GM21786 (cell line): ENCODE data around the gene CREB5.
A peak's percentile ranks its signal among the peaks of the same experiment; 100 is the strongest.
"Not testable (repeated sequence)": the region's sequence is repeated elsewhere in the genome, so short reads cannot be mapped to it uniquely, and the experiment has no call there.

Experiments
- ATAC-seq: cut with Tn5 transposase; IDR thresholded peaks from one replicate; pipeline ENCODE4 v1.9.1; 2021; ENCODE audit not compliant: unreplicated experiment

The CREB5 gene

GRCh38 chr7:28799619-28800018 lies 387.3 kb downstream of the CREB5 start:
- ATAC-seq, result no peak

- no peak for ATAC-seq
These were observed 387.8 kb downstream of the CREB5 start for GRCh38 chr7:28800150-28800549.

DNA sequence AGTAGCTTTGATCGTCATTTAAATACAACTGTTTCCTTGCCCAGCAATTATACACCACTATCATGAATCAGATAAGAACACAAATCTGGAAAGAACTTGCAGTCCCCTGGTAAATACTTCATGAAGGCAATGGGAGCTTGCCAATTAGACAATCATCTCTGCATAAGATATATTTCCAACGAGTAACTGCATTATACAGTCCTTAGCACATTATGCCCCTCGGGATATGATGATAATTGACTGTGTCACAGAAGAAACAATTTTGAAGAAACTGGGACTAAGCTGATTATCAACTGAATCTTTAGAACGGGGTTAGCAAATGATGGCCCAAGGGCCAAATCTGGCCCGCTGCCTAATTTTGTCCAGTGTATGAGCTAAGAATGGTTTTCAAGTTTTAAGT lies 390.1 kb downstream of the CREB5 start:
- ATAC-seq, result no peak

DNA sequence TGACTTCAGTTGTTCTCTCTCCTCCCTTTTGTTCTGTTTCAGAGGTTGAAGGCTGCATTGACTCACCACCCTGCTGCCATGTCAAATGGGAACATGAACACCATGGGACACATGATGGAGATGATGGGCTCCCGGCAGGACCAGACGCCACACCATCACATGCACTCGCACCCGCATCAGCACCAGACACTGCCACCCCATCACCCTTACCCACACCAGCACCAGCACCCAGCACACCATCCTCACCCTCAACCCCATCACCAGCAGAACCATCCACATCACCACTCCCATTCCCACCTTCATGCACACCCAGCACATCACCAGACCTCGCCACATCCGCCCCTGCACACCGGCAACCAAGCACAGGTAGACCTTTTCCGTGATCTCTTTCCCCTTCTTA lies 391.8 kb downstream of the CREB5 start:
- no peak for ATAC-seq

- ATAC-seq, result no peak
These were observed 392.7 kb downstream of the CREB5 start for GRCh38 chr7:28804990-28805389.

DNA sequence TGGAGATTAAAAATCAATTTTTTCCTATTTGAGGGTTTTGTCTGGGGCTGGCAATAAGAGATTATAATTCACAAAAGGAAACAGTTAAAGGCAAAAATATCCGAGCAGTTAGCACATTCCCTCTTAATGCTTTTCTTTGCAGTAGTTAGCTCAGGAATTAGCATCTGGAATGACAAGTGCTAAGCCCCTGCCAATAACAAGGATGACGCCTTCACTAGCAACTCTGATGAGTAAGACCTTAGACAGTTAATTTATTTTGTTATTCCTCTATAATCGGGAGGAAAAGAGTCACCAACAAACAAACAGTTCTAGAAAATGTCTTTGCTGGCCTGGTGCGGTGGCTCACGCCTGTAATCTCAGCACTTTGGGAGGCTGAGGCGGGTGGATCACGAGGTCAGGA lies 394.5 kb downstream of the CREB5 start:
- ATAC-seq, result no peak

GRCh38 chr7:28807396-28807994 lies 395.2 kb downstream of the CREB5 start:
- no peak for ATAC-seq

- no peak for ATAC-seq
These were observed 396.6 kb downstream of the CREB5 start for GRCh38 chr7:28808796-28809533.

DNA sequence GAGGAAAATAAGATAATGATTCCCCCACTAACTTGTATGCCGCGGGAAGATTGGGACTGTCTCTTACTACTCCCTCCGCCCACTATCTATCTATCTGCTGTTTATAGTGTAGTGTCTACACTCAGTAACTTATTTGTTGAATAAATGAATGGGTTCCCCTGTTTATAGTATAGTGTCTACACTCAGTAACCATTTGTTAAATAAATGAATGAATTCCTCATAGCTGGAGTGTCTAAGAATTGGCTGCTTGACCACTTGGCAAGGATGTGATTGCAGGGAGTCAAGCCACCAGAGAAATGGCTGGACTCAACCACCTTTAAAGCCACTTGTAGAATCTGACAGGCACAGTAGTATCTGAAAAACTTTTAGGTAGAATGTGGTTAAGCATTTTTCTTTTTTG lies 398.7 kb downstream of the CREB5 start:
- ATAC-seq, result no peak

GRCh38 chr7:28811701-28812430 lies 399.5 kb downstream of the CREB5 start:
- ATAC-seq, result no peak

GRCh38 chr7:28812616-28813015 lies 400.3 kb downstream of the CREB5 start:
- ATAC-seq, result no peak

GRCh38 chr7:28813243-28813962 lies 401.1 kb downstream of the CREB5 start:
- no peak for ATAC-seq

DNA sequence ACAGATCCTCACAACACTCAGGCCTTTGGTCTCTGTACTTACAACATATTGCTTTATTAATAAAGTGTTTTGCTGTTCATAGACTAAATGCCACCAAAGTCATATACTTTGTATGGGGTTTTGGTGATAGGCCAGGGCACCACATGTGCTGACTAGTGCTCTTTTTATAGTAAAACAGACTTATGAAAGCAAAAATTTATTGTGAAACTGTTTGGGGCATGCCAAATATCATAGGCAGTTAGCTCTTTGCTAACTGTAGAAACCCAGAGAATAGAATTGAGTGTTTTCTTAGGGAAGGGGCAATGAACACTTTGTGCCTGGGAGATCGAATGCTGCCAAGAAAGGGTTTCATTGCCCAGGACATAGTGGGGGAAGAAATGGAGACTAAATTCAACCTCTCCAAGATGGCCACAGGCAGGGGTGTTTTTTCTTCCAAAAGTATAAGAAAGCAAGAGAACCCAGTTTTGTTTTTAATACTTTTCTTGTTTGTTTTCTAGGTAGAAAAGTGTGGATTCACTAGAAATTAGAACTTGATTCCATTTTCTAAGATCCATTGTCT lies 403.1 kb downstream of the CREB5 start:
- peak; percentile 56 for ATAC-seq

- peak; percentile 81 for ATAC-seq
These were observed 403.6 kb downstream of the CREB5 start for GRCh38 chr7:28815928-28816373.

GRCh38 chr7:28818996-28819395 lies 406.7 kb downstream of the CREB5 start:
- no peak for ATAC-seq

DNA sequence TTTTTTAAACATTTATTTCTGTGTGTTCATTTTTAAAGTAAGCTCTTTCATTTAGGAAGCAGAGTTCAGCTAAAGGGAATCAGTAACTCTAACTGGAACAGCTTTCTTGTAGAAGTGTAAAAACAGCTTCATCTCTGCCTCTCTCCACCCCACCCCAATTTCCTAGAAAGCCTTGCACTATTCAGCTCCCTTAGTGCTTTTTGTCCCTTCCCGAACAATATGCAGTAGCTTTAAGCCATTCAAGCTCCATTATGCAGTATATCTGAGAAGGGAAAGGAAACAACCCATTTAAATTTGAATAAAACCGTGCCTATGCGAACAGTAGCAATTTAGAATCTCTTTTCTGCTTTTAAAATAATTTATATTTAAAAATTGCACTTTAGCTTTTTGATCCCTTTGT lies 411.3 kb downstream of the CREB5 start:
- no peak for ATAC-seq

DNA sequence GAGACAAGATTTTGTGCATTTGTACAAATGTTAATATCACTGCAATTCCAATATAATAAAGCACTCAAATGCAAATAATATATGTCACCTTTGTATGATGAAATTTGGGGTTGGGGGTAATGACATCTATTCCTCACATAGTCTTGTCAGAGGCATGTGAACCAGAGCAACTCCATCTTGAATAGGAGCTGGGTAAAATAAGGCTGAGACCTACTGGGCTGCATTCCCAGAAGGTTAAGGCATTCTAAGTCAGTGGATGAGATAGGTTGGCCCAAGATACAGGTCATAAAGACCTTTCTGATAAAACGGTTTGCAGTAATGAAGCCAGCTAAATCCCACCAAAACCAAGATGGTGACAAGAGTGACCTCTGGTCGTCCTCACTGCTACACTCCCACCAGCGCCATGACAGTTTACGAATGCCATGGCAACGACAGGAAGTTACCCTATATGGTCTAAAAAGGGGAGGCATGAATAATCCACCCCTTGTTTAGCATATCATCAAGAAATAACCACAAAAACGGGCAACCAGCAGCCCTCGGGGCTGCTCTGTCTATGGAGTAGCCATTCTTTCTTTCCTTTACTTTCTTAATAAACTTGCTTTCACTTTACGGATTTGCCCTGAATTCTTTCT lies 413.6 kb downstream of the CREB5 start:
- not testable (repeated sequence) for ATAC-seq

- ATAC-seq, result no peak
These were observed 418.5 kb downstream of the CREB5 start for GRCh38 chr7:28830846-28831245.

DNA sequence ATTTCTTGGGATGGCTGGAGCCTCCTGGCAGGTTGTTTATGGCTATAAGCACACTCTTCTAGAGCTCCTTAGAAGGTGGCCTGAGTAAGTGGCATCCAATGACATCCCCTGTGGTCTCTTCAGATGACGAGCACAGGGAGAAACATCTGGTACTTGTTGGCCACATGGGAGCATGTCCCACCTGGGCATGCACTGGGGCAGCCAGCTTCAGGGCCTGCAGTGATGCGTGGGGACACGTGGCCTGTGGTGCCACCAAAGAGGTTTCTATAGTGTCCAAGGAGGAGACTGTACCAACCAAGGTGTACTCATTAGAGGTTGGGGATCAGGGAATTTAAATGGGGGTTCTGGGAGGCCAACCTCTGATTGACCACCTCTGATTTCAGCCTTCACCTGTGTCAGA lies 420.4 kb downstream of the CREB5 start:
- ATAC-seq, result no peak

DNA sequence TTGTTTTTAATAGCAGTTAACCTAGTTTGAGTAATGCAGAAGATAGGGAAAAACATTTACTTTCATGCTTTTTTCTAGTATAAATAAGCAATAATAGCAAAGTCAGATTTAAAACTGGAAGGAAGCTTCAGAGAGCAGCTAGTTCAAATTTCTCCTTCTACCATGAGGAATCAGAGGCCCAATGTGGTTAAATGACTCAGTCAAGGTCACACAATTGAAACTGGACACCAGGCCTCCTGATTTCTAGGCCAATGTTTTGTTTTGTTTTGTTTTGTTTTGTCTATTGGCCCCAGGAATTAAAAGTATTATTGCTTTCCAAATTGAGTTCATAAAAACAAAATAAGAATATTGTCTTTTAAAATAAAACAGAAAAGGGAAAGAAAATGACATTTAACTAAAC lies 423.5 kb downstream of the CREB5 start:
- no peak for ATAC-seq

DNA sequence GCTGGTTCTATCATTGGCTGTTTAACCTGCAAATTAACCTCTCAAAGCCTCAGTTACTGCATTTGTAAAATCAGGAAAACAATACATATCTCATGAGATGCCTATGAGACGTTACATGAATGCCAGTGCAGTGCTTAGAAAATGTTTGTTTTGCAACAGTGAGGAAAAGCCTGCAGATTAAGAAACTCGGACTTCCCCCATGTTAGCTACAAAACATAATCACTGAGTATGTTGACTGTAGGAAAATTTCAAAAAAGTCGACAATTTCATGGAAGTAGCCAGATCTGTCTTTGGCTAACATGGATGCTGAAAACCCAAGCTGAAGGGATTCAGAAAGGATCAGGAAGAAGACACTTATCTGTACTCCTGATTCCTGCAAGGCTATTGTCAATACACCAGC lies 424.4 kb downstream of the CREB5 start:
- no peak for ATAC-seq
